HEK293 (cell line): ENCODE data around the gene ZNF829.

Experiments used
- CTCF ChIA-PET: fragments of 350-600 bp; formaldehyde crosslinking; extraction: SDS; loops from one replicate; lab custom pipeline; 2021; ENCODE audit warnings: antibody characterized with exemption; lab: Yijun Ruan, JAX
- POLR2A ChIA-PET: fragments of 300-600 bp; formaldehyde crosslinking; extraction: SDS; loops from one replicate; lab custom pipeline; 2020; ENCODE audit warnings: antibody characterized with exemption, inconsistent platforms; lab: Yijun Ruan, JAX
- H3K27ac ChIP-seq: fragments of 200-500 bp; sonication (Bioruptor generic); 2 replicates; pipeline ENCODE4 v1.5.1; 2014; ENCODE audit warnings: low read depth, low read length, control low read depth, inconsistent platforms; ENCODE audit errors: extremely low read depth
- H3K36me3 ChIP-seq, 2 experiments: fragments of 200-500 bp in 1 of 2; sonication (Bioruptor generic) in 1 of 2; 1 replicate in 1 of 2; 2 replicates in 1 of 2; pipeline ENCODE4 v1.5.1; 2014 to 2017; ENCODE audit warnings: inconsistent platforms in 2 of 2, low read length in 2 of 2; ENCODE audit not compliant: control insufficient read depth in 2 of 2, insufficient read depth in 1 of 2
- H3K4me1 ChIP-seq: fragments of 200-500 bp; sonication (Bioruptor generic); 2 replicates; pipeline ENCODE4 v1.5.1; 2014; ENCODE audit warnings: mild to moderate bottlenecking, low read length, inconsistent platforms; ENCODE audit not compliant: control insufficient read depth, insufficient read depth
- H3K4me3 ChIP-seq: 2 replicates; pipeline ENCODE4 v1.5.1; 2011; ENCODE audit warnings: low read depth, mild to moderate bottlenecking, control low read depth, low read length, moderate library complexity
- H3K9me3 ChIP-seq: fragments of 200-500 bp; sonication (Bioruptor generic); 2 replicates; pipeline ENCODE4 v1.5.1; 2014; ENCODE audit warnings: low read depth, low read length, inconsistent platforms; ENCODE audit not compliant: control insufficient read depth, insufficient read depth
- EGR2 ChIP-seq: fragments of 450-650 bp; formaldehyde crosslinking; IDR thresholded peaks from 2 replicates; pipeline ENCODE4 v1.5.1; 2016; ENCODE audit warnings: low read depth, missing biosample characterization, missing genetic modification characterization
- GLIS1 ChIP-seq: fragments of 450-650 bp; formaldehyde crosslinking; IDR thresholded peaks from 2 replicates; pipeline ENCODE4 v1.5.1; 2016; ENCODE audit warnings: missing biosample characterization, missing genetic modification characterization
- HIC1 ChIP-seq: fragments of 450-650 bp; formaldehyde crosslinking; IDR thresholded peaks from 2 replicates; pipeline ENCODE4 v1.5.1; 2016; ENCODE audit warnings: missing biosample characterization, missing genetic modification characterization
- KLF8 ChIP-seq: fragments of 450-650 bp; formaldehyde crosslinking; IDR thresholded peaks from 2 replicates; pipeline ENCODE4 v1.5.1; 2016; ENCODE audit warnings: missing biosample characterization, missing genetic modification characterization
- YY1 ChIP-seq: fragments of 450-650 bp; formaldehyde crosslinking; IDR thresholded peaks from 2 replicates; pipeline ENCODE4 v1.5.1; 2018; ENCODE audit warnings: missing biosample characterization, missing genetic modification characterization
- ZBTB10 ChIP-seq: fragments of 450-650 bp; formaldehyde crosslinking; IDR thresholded peaks from 2 replicates; pipeline ENCODE4 v1.5.1; 2016; ENCODE audit warnings: missing biosample characterization, missing genetic modification characterization
- ZBTB17 ChIP-seq: fragments of 450-650 bp; formaldehyde crosslinking; IDR thresholded peaks from 2 replicates; pipeline ENCODE4 v1.5.1; 2016; ENCODE audit warnings: missing biosample characterization, missing genetic modification characterization
- ZFHX2 ChIP-seq: fragments of 450-650 bp; formaldehyde crosslinking; conservative IDR thresholded peaks from 2 replicates; pipeline ENCODE4 v1.5.1; 2016; ENCODE audit warnings: missing biosample characterization, missing genetic modification characterization
- ZFP3 ChIP-seq: fragments of 450-650 bp; formaldehyde crosslinking; IDR thresholded peaks from 2 replicates; pipeline ENCODE4 v1.5.1; 2016; ENCODE audit warnings: low read depth, missing biosample characterization, missing genetic modification characterization
- ZFP69B ChIP-seq: fragments of 450-650 bp; formaldehyde crosslinking; IDR thresholded peaks from 2 replicates; pipeline ENCODE4 v1.5.1; 2016; ENCODE audit warnings: missing biosample characterization, missing genetic modification characterization
- ZIC2 ChIP-seq: fragments of 450-650 bp; formaldehyde crosslinking; IDR thresholded peaks from 2 replicates; pipeline ENCODE4 v1.5.1; 2016; ENCODE audit warnings: missing biosample characterization, missing genetic modification characterization
- ZNF548 ChIP-seq: fragments of 450-650 bp; formaldehyde crosslinking; IDR thresholded peaks from 2 replicates; pipeline ENCODE4 v1.5.1; 2016; ENCODE audit warnings: missing biosample characterization, missing genetic modification characterization
- ZNF623 ChIP-seq: fragments of 450-650 bp; formaldehyde crosslinking; IDR thresholded peaks from 2 replicates; pipeline ENCODE4 v1.5.1; 2016; ENCODE audit warnings: missing biosample characterization, missing genetic modification characterization
- ZNF677 ChIP-seq: fragments of 450-650 bp; IDR thresholded peaks from 2 replicates; pipeline ENCODE4 v1.5.0; 2018; ENCODE audit warnings: missing biosample characterization, mild to moderate bottlenecking, missing genetic modification characterization, moderate library complexity
- ZNF692 ChIP-seq: fragments of 450-650 bp; formaldehyde crosslinking; IDR thresholded peaks from 2 replicates; pipeline ENCODE4 v1.5.1; 2016; ENCODE audit warnings: missing biosample characterization, missing genetic modification characterization
- ZNF785 ChIP-seq: fragments of 450-650 bp; formaldehyde crosslinking; IDR thresholded peaks from 2 replicates; pipeline ENCODE4 v1.5.1; 2016; ENCODE audit warnings: missing biosample characterization, missing genetic modification characterization
- ZNF792 ChIP-seq: fragments of 450-650 bp; formaldehyde crosslinking; IDR thresholded peaks from 2 replicates; pipeline ENCODE4 v1.5.1; 2016; ENCODE audit warnings: missing biosample characterization, missing genetic modification characterization

The ZNF829 gene

GRCh38 chr19:36838784-36839324, 77.2 kb downstream of the ZNF829 start:
- ChIA-PET CTCF (interaction anchor here (0.8 kb wide), 1 partner anchor 12 kb away, joined by 3 read pairs; the partner anchor contains the start of gene ZNF345), POLR2A (interaction anchor here (0.6 to 3.3 kb wide), 8 partner anchors 11 to 756 kb away, joined by 3 to 122 read pairs (median 3); partner anchors contain the start of genes ZNF260, ZNF345, ZNF382 and ZNF383)
- TF ChIP-seq ZBTB10 (tag by site-specific recombination), result peak; percentile 47; the same call in 1 of the 2 replicates
- TF ChIP-seq EGR2 (tag by site-specific recombination), result 0 out of 2 replicates have a peak, but pooled peaks have one; percentile 68
- peak; percentile 66 for TF ChIP-seq GLIS1 (tag by site-specific recombination)
- TF ChIP-seq ZNF548 (tag by site-specific recombination), result no peak
- 0 out of 2 replicates have a peak, but pooled peaks have one; percentile 4 for TF ChIP-seq YY1
- TF ChIP-seq ZBTB17 (tag by site-specific recombination), result peak; percentile 54
- no peak for TF ChIP-seq KLF8
- TF ChIP-seq ZFHX2 (tag by site-specific recombination), result peak; percentile 85
- 0 out of 2 replicates have a peak, but pooled peaks have one; percentile 11 for TF ChIP-seq ZFP3 (tag by site-specific recombination)
- TF ChIP-seq ZIC2, result 0 out of 2 replicates have a peak, but pooled peaks have one; percentile 8
- TF ChIP-seq ZNF677, result peak; percentile 90
- no peak for TF ChIP-seq ZNF785 (tag by site-specific recombination)
- TF ChIP-seq ZNF792 (tag by site-specific recombination), result peak; percentile 38; the same call in 1 of the 2 replicates
- no peak for TF ChIP-seq ZFP69B
- no peak for TF ChIP-seq ZNF692 (tag by site-specific recombination)
- TF ChIP-seq ZNF623 (tag by site-specific recombination), result 0 out of 2 replicates have a peak, but pooled peaks have one; percentile 6
- TF ChIP-seq HIC1, result peak; percentile 84

More at GRCh38 chr19:36838784-36839324, 77.2 kb downstream of the ZNF829 start:
- peak overlapping the region; percentile 57 for H3K4me3 ChIP-seq
- H3K27ac ChIP-seq, result peak overlapping the region; percentile 83
- peaks cover 7% of the 10 kb centered on the region for H3K9me3 ChIP-seq
- H3K4me1 ChIP-seq, result no peaks in the 10 kb centered on the region
- H3K36me3 ChIP-seq, result peaks cover 52% of the 10 kb centered on the region in 2 experiments
